ENCODE results near the gene SLC24A4.

Gene SLC24A4, protein sequence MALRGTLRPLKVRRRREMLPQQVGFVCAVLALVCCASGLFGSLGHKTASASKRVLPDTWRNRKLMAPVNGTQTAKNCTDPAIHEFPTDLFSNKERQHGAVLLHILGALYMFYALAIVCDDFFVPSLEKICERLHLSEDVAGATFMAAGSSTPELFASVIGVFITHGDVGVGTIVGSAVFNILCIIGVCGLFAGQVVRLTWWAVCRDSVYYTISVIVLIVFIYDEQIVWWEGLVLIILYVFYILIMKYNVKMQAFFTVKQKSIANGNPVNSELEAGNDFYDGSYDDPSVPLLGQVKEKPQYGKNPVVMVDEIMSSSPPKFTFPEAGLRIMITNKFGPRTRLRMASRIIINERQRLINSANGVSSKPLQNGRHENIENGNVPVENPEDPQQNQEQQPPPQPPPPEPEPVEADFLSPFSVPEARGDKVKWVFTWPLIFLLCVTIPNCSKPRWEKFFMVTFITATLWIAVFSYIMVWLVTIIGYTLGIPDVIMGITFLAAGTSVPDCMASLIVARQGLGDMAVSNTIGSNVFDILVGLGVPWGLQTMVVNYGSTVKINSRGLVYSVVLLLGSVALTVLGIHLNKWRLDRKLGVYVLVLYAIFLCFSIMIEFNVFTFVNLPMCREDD

DNA sequence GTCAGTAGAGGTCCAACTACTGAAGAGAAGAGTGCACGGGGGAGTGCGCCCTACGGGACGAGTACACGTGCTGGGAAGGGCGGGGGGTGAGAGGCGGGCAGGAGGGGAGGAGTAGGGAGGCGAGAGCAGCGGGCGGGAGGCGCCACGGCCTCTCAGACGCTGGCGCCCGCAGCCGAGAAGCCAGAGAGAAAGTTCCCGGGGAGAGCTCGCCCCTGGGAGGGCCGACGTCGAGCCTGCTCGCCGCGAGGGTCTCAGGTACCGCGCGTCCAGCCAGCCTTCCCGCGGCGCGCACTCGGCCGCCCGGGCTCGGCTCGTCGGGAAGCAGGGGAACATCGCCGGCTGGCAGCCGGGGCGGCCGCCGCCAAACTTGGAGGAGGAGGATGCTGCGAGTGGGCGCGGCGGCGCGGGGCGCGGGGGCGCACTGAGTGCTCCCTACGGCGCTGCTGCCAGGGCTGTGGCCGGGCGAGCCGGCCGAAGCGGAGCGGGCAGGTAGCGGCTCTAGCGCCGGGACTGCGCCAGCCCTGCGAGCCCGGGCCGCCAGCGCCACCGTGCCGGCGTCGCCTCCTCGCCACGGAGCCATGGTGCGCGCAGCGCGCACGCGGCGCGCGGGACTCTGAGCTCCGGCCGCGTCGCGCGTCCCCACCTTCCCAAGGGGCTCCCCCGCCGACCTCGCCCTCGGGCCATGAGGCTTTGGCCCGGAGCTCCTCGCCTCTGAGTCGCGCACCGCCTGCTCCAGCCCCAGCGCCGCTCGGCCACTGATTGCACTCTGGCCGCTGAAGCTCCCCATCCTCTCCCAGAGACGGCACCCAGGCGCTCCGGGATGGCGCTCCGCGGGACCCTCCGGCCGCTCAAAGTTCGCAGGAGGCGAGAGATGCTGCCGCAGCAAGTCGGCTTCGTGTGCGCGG, at the start of gene SLC24A4:
Gene SLC24A4, plus strand, starts transcription at position 155 of the 905 bp plus-strand sequence. Its CDS starts 666 bp downstream, at position 821.
- DNase-seq (ENCODE audit: low read depth in 3 of 3) = no peak

DNA sequence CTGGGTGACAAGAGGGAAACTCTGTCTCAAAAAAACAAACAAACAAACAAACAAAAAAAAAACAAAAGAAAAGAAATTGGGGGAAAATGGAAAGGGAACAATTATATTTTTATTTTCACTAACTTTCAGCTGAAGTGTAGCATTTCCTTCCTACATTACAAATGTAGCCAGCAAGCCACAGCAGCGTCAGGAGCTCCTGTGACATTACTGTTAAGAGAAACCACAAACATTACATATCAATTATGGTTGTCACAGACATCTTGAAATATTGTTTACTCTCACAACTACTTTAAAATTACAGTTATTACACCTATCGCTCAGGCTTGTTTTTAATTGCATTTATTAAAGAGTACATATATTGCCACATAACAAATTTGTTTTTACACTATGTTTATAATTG, 49.8 kb upstream of the SLC24A4 start:
- DNase-seq (ENCODE audit: low read depth in 3 of 3) = no peak

DNA sequence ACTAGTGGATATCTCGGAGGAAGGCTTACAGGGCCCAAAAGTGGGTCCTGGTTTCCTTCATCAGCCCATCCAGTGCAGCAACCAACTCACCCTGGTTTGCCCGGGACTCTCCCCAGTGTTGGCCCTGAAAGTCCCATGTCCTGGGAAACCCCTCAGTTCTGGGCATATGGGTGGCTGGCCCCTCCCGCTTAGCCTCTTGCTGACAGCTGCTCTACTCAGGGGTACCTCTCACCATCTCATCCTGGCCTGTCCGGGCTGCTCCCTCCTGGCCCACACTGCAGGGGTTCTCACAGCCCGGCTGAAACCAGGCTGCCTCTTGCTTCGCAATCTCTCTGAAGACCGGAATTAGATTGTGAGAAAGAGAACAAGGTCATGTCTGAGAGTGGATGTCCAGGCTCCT, 48.9 kb upstream of the SLC24A4 start:
- DNase-seq (ENCODE audit: low read depth in 3 of 3) = no peak

DNA sequence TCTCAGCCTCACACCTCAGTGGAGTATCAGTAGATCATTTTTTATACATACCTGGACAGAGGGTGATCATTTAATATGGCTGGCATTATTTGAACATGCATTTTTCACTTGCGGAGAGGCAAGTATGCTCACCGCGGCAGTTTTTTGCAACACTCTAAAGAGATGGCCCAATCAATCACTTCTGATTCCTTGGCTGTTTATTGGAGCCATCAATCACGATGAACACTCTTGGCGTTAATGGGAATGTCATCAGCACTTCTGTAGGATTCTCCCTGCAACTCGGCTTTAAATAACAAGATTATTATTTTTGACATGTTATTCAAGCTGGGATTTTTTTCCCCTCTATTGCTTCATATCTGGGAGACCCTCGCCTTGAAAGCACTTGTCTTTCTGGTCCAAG, 46.9 kb upstream of the SLC24A4 start:
- DNase-seq (ENCODE audit: low read depth in 3 of 3) = no peak

DNA sequence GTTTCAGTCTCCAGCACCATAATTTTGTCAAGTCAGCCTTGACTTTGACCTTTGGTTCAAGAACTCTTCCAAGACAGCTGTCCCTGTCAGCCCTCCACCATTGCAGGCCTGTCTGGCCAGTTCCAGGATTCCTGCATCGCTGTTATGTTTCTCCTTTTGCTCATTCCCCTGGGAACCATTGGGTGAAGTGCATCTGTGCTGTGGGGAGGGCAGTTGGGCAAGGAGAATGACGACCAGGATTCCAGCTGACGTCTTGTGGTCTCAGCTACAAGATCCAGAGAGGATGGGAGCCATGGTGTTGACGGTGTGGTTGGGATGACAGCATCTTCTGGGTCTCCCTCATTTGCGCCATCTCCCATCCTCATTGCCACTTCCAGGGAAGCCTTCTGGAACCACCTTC, 45.9 kb upstream of the SLC24A4 start:
- DNase-seq (ENCODE audit: low read depth in 3 of 3) = no peak

DNA sequence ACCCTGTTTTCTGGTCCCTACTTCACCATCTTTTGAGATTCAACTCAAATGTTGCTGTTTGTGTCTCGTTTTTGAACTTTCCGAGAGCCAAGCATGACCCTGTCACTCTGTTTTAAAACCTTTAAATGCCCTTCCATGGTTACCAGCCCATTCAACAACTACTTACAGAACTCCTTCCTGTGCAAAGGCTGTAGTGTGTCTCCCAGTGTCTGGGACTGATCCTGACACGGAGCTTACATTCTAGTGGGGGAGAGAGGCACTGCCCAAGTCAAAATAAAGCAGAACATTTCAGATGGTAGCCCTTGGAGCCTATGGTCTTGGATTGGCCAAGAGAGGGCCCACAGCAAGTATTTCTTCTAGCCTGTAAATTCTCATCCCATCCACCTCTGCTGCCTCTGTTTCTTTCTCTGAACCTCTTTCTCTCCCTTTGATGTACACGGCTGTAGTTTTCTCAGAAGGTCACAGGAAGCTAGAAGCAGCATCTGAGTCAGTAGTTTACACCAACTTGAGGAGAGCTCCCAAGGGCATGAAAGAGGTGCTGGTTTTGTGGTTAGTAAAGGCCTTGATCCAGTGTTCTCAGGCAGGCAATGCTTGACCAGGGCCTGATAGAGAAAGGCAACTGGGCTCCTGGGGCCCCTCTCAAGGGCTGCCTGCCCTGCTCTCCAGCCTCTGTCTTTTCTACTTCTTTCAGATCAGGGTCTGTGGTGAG, 42.3 kb upstream of the SLC24A4 start:
- DNase-seq (ENCODE audit: low read depth in 3 of 3) = no peak

DNA sequence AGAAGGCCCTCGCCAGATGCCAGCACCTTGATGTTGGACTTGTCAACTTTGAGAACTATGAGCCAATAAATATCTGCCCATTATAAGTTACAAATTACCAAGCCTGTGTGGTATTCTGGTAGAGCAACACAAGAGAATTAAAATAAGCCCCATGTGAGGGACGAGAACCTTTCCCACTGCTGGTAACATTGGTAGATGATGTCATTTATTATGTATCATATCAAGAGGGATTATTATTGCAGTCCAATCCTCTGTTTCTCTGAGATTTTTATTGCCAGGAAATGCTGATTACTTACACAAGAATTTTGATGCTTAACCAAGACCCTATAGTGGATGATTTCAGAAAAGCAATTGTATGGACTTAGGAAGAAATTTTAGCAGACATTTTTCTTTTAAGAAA, 40.3 kb upstream of the SLC24A4 start:
- DNase-seq (ENCODE audit: low read depth in 3 of 3) = no peak

DNA sequence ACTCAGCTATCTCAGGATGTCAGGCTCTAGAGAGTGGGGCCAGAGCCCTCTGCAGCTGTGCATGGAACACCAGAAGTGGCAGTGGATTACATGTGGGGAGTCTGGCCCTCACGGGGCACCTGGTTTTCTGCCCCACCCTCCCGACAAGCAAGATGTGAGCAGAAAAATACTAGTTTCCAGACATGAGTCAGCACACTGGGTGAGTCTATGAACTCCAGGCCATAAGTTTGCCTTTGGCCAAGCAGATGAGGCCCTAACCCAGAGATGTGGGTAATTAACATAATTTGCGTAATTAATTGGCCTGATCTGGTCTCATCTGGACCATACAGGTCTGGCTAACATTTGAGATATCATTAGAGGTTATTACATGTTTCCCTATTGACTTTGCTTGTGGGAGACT, 37.7 kb upstream of the SLC24A4 start:
- DNase-seq (ENCODE audit: low read depth in 3 of 3) = no peak

DNA sequence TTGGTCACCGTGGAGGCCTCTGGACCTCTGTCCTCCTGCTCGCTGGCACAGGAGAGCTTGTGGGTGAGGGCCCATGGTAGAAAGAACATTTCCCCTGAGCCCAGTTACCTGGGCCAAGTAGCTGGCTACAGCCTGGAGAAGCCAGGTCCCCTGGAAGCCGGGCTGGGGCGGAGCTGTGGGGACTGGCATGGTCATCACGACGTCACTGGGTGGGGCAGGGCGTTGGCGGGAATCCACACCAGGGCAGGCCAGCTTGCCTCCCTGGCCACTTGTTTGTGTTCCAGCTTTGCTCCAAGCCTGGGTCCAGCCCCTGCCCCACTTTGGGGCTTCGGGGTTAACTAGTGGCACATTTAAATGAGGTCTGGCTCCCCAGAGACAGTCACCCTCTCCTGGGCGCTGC, 35.0 kb upstream of the SLC24A4 start:
- no peak for DNase-seq (ENCODE audit: low read depth in 3 of 3)

DNA sequence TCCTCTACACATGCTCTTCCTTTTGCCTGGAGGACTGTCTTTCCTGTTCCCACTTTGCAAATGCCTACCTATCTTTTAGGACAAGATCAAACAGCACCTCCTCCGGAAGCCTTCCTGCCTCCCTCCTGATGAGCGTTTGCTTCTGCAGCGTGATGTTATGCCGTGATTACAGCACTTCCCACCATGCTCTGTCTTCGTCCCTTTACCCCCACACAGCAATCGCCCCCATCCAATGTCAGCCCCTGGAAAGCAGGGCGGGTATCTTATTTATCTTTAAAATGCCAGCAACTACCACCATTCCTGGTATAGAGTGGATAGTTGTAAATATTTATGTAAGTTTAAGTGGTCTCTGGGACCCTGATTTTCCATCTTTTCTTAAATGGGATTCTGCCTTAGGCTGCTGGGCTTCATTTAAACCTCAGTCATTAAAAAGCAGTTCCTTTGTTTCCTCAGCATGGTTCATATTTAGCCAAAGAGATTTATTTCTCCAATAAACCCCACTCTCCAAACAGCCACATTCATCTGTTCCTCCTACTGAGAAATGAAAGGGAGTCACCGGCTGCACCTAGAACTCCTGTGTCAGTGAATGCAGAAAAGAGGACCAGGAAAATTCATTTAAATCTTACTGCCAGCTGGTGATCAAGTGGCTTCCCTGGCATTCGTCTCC, 33.8 kb upstream of the SLC24A4 start:
- DNase-seq (ENCODE audit: low read depth in 3 of 3) = no peak

DNA sequence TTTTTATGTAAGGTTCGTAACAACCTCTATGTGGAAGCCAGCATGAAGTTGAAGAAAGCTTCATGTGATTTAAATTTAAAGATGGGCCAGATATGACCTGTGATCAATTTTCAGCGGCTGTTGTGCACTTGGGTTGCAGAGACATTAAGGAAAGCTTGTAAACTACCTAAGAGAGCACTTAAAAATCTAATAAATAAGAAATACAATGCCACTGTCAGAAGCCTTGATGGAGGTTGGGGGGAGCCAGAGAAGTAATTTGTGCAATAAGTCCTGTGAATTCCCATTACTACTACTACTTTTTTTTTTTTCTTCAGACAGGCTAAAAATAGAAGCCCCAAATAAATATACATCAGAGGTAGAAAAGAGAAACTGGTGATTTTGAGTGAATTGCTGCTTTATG, 30.3 kb upstream of the SLC24A4 start:
- DNase-seq (ENCODE audit: low read depth in 3 of 3) = no peak

DNA sequence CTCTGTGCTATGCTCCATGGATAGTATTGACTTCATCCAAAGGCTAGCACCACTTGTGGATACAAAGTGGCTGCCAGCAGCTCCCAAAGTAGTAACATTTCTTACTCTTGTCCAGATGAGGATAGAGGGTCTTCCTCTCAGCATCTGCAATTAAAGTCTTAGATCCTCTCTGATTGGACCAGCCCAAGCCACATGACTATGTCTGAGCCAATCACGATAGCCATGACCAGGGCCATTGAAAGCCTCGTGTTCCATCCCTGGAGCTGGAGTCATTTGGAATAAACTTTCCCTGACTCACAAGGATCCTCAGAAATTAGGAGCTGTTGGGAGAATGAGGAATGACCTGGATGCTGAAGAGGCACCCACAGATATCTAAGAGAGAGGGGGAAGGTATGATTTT, 28.5 kb upstream of the SLC24A4 start:
- DNase-seq (ENCODE audit: low read depth in 3 of 3) = no peak

DNA sequence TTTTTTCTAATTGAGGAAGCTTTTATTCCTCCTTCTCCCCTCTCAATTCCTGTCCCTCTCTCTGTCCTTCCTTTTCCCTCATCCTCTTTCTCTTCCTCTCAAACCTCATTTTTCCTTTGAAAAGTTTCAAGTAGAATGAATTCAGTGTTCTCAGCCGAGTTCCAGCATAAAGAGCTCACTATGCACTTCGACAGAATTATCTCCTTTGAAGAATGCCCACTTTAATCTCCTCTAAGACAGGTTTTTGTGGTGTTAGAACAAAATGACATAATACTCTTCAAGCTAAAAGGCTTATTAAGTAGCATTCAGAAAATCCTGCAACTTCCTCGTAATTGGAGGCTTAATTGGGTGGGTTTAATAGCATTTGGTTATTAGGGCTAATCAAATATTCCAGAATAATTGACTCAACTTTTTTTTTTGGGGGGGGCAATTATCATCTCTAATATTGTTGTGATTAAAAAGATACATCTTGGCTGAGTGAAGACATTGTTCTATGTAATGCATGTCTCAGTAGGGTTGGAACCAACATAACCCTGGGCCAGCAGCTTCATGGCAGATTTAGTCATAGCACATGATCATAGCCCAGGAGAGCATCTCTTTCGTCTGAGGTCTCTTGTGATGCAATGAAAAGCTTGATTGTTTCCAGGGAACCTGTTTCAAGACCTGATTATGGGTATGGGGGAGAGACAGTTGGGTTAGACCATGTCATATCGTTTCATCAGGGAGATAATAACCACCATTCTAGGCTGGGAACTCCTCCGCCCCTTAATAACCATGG, 25.0 kb upstream of the SLC24A4 start:
- DNase-seq (ENCODE audit: low read depth in 3 of 3) = no peak

DNA sequence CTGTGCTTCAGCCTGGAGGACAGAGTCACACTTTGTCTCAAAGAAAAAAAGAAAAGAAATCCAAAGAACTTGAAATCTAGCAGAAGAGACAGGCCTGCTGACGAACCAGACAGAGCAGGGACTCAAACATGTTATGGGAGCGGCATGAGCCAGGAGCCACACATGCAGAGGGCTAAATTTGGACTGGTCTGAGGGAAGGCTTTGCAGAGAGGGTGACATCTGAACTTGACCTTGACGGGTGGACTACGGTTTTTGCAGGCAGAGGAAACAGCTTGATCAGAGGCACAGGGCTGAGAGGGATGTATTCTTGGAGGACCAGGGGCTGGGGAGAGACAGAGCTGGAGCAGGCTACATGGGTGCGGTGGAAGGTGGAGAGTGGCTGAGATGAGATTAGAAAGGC, 20.5 kb upstream of the SLC24A4 start:
- no peak for DNase-seq (ENCODE audit: low read depth in 3 of 3)

DNA sequence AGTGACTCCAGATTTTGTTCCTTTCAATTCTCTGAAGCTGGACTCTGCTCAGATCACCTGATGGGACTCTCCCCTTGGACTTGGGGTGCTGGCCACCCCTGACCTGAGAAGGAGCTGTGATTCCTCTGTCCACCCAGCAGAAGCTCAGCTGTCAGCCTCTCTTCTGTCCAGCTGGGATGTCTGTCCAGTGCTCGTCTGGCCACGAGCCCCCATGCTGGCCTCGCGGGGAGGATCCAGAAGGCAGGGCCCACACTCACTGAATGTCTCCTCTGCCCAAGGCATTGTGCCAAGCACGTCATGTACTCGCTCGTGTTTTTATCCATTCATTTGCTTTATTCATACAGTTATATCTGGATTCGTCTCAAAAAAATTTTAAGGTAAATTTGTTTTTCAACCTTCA, 14.2 kb upstream of the SLC24A4 start:
- DNase-seq (ENCODE audit: low read depth in 3 of 3) = no peak

DNA sequence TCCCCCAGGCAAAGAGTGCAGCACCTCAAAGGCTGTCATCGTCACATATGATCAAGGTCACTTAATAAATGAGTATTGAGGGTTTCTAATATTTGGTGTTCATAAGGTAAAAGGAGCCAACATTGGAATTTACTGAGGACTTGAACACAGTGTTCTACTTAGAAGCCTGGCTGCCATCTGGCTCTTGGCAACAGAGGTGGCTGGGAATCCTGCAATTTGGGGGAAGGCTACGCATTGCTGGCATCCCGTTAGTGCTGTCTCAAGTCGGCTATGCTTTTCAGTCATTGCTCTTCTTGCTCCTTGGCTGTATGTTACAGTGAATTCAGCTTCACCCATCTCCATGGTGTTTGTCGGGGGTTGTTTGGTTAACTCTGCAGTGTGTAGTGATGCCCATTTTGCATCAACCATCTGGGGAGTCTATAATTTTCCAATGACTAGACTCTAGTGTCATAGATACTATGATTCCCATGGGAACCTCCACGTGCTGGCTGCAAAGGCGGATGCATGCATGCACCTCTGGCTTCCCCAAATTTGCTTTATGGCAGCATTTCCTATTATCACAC, 12.9 kb upstream of the SLC24A4 start:
- no peak for DNase-seq (ENCODE audit: low read depth in 3 of 3)

DNA sequence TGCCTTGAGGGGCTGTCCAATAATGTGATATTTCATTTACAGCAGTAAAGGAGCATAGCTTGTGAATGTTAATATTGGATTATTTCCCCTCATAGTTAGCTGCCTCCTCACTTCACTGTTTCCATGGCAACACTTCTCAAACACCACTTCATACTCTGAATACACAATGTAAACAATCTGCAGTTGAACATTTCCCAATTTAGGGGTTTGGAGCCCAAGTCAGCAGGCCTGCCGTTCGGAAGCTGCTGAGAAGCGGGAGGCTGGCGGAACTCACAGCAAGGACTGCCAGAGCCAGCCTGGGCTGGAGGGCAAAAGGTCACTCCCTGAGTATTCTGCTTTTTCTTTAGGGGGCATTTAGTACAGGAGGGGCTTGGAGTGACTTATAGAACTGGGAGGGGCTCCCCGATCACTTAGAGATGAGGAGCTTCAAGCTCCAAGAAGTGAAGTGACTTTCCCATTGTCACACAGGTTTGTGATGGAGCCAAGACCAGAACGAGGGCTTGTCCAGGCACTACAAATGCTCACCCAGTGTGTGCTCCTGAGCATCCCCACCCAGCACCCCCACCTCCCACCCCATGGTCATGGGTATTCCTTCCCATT, 12.1 kb upstream of the SLC24A4 start:
- no peak for DNase-seq (ENCODE audit: low read depth in 3 of 3)

DNA sequence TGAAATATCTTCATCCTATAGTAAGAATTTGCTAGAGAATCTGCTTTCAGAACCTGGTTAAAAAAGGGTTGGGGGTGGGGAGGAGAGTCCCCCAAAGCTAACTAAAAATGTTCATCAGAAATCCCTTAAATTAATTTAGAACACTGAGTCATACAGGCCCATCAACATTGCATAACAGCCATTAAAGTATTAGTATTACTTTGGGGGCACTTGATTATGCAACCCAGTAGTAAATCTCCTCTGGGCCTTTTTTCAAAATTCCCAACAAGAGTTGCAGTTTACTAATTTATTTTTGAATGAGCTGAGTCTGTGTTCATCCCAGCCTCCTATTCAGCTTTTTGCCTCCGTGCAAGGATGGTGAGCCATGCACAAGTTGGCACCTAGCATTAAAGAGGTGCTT, 8.8 kb upstream of the SLC24A4 start:
- DNase-seq (ENCODE audit: low read depth in 3 of 3) = no peak

DNA sequence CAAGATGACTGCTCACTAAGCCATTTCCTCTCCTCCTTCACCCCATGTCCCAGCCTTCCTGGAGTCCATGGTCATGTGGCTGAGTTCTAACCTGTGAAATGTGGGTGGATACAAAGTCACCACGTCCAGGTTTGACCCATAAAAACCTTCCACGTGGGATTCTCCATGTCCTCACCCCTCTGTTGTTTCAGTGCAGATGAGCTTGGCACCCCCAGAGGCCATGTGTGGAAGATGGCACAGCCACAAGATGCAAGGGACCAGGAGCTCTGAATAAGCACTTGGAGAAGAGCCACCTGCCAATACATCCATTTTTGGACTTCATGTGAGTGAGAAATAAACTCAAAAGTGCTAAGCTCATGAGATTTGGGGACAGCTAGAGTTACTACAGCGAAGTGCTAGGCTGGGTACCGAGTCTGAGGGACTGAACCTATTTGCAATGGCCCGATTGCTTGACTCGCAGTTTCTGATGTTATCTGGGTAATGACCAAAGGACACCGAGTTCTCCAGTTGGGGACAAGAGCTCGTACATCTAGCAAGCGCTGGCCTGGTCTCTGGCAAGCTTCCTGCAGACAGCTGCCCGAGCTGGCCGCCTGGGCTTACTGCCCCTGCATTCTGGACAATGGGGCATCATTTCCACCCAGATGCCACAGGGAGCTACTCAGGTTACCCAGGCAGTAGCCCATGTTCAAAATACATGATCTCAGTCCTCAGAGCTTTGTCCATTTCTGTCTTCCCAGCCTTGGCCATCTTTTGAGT, 7.7 kb upstream of the SLC24A4 start:
- DNase-seq (ENCODE audit: low read depth in 3 of 3) = no peak

Measured in stimulated activated CD4-positive, alpha-beta T cell treated with anti-CD3 and anti-CD28 coated beads, TNF-alpha, amount 100 ng/mL, for 4 hours (primary cell).